Esophagus squamous epithelium (tissue), 4 donors: Measurements from ENCODE around the gene ARF1.

Source experiments
- POLR2A ChIP-seq, 4 donors: fragments of 450-650 bp; IDR thresholded peaks; one replicate each; pipeline ENCODE4 v1.6.1; 2017; ENCODE audit warnings: antibody characterized with exemption in 4 of 4, mild to moderate bottlenecking in 4 of 4, moderate library complexity in 3 of 4
- TF ChIP-seq, protein P1 (sequence below), 6 experiments: fragments of 450-650 bp in 4 of 6; fragments of 200-600 bp in 2 of 6; sonication (generic) in 2 of 6; IDR thresholded peaks; one replicate each; pipeline ENCODE4 v1.5.1; 2016 to 2019; ENCODE audit warnings: antibody characterized with exemption in 6 of 6, mild to moderate bottlenecking in 4 of 6, moderate library complexity in 4 of 6

DNA sequence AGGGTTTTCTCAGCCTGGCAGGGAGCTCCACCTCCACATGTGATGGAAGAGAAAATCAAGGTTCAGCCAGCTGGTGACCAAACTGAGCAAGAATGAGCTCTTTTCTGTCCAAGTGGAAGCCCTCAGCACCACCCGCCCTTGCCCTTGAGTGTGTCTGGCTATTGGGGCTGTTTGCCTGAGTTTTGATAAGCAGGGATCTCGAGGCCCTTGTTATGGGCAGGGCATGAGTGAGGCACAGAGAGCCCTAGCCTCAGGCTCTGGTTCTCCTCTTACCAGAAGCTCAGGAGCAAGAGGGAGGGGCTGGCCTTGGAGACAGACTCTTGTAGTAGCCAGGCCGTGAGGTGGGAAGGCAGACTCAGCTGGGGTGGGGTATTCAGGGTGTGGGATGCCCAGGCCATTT is 37.5 kb upstream of the ARF1 start:
- TF ChIP-seq, protein P1, sequence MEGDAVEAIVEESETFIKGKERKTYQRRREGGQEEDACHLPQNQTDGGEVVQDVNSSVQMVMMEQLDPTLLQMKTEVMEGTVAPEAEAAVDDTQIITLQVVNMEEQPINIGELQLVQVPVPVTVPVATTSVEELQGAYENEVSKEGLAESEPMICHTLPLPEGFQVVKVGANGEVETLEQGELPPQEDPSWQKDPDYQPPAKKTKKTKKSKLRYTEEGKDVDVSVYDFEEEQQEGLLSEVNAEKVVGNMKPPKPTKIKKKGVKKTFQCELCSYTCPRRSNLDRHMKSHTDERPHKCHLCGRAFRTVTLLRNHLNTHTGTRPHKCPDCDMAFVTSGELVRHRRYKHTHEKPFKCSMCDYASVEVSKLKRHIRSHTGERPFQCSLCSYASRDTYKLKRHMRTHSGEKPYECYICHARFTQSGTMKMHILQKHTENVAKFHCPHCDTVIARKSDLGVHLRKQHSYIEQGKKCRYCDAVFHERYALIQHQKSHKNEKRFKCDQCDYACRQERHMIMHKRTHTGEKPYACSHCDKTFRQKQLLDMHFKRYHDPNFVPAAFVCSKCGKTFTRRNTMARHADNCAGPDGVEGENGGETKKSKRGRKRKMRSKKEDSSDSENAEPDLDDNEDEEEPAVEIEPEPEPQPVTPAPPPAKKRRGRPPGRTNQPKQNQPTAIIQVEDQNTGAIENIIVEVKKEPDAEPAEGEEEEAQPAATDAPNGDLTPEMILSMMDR (IDR thresholded peaks at IDR 0.05) = no peak
- no peak for TF ChIP-seq POLR2A (IDR thresholded peaks at IDR 0.05)
